Activated T-cell treated with anti-CD3 and anti-CD28 coated beads, Interleukin-2, amount 50 U/mL, for 72 hours (primary cell): ENCODE measurements around the gene KRT84. TPM values are rescaled to one million over a fixed set of nuclear protein-coding genes. Genes with fewer than 3 reads are reported as not detected.

Experiments
- ATAC-seq, 2 donors: fragments of 150-1000 bp; cut with Tn5 transposase; replicated peaks in 1 of 2; 2 replicates each; pipeline ENCODE4 v1.10.0; 2021; ENCODE audit warnings: moderate library complexity in 2 of 2, mild to moderate bottlenecking in 1 of 2
- DNase-seq, 2 donors: peaks; one replicate each; pipeline ENCODE4 v3.0.0; 2021 to 2022; ENCODE audit warnings: mixed read lengths in 1 of 2
- H3K27ac Mint-ChIP-seq: one replicate; pipeline ENCODE4 v1.8.0; 2022; ENCODE audit warnings: mild to moderate bottlenecking, moderate library complexity, mixed read lengths
- H3K27me3 Mint-ChIP-seq: one replicate; pipeline ENCODE4 v1.8.0; 2022; ENCODE audit warnings: low read depth, mixed read lengths
- H3K36me3 Mint-ChIP-seq, 2 donors: one replicate each; pipeline ENCODE4 v1.8.0; 2022; ENCODE audit warnings: mixed read lengths in 2 of 2, mild to moderate bottlenecking in 1 of 2; ENCODE audit not compliant: insufficient read depth in 2 of 2
- H3K4me1 Mint-ChIP-seq: one replicate; pipeline ENCODE4 v1.8.0; 2022; ENCODE audit warnings: low read depth, mixed read lengths
- H3K4me3 Mint-ChIP-seq, 2 donors: one replicate each; pipeline ENCODE4 v1.8.0; 2022; ENCODE audit warnings: mild to moderate bottlenecking in 2 of 2, mixed read lengths in 2 of 2, moderate library complexity in 2 of 2
- H3K9me3 Mint-ChIP-seq, 2 donors: one replicate each; pipeline ENCODE4 v1.8.0; 2022; ENCODE audit warnings: mixed read lengths in 2 of 2
- total RNA-seq, 2 donors: library from RNA; stranded (reverse); gene quantifications; one replicate each; pipeline ENCODE4 v1.2.3, GENCODE V29; 2022

The KRT84 gene
- total RNA-seq, 2 donors from 2014 or later, result not detected

DNA sequence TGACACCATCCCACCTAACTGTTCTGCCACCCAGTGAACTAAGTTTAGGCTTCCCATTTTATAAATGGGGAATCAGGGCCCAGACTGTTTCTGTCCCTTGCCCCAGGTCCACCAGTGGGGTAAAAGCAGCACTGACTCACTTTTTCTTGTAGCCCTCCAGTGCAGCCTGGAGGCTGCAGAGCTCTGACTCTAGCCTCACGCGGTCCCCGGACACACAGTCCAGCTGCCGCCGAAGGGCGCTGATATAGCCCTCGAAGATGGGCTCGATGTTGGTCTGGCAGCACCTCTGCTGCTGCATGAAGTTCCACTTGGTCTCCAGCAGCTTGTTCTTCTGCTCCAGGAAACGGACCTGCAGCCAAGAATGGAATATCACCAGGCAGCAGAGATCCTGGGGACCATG lies 18.1 kb upstream of the KRT84 start:
- Mint-ChIP-seq H3K36me3 (no peaks in the 10 kb centered on the region), H3K4me3 (no peak overlapping the region), H3K27ac (no peak overlapping the region)

GRCh38 chr12:52402873-52403540 lies 17.6 kb upstream of the KRT84 start:
- no peak overlapping the region for H3K27ac Mint-ChIP-seq
- no peaks in the 10 kb centered on the region for H3K36me3 Mint-ChIP-seq
- H3K27me3 Mint-ChIP-seq, result no peaks in the 10 kb centered on the region
- H3K9me3 Mint-ChIP-seq, result no peaks in the 10 kb centered on the region
- no peak overlapping the region for H3K4me3 Mint-ChIP-seq
- H3K4me1 Mint-ChIP-seq, result no peaks in the 10 kb centered on the region
- DNase-seq, result no peak
- no peak for ATAC-seq

More for the DNA sequence above, 18.1 kb upstream of the KRT84 start:
- no peaks in the 10 kb centered on the region for H3K9me3 Mint-ChIP-seq
- DNase-seq (no peak), ATAC-seq (no peak)
- H3K27me3 Mint-ChIP-seq, result peaks cover 3% of the 10 kb centered on the region
- H3K4me1 Mint-ChIP-seq, result no peaks in the 10 kb centered on the region

DNA sequence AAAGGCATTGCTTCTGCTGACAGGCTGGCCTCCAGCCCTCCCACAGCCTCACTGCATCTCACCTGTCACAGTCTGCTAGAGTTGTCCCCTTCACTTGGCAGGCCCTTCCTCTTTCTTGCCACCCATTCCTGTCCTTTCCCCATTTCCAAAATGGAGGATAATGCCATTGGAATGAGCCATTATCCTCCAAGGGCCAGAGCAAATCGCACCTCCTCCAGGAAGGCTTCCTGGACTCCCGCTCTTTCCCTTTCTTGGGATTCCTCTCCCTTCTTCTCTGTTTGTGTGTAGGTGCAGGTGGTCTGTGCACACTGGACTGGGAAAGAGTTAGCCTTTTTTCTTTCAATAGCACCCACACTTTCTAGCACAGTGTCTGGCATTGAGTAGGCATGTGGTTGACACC lies 16.9 kb upstream of the KRT84 start:
- H3K4me1 Mint-ChIP-seq, result no peaks in the 10 kb centered on the region
- ATAC-seq, result no peak
- no peak overlapping the region for H3K27ac Mint-ChIP-seq
- no peak overlapping the region for H3K4me3 Mint-ChIP-seq
- H3K9me3 Mint-ChIP-seq, result no peaks in the 10 kb centered on the region
- H3K36me3 Mint-ChIP-seq, result no peaks in the 10 kb centered on the region
- no peak for DNase-seq
- no peaks in the 10 kb centered on the region for H3K27me3 Mint-ChIP-seq

GRCh38 chr12:52401926-52402325 lies 16.5 kb upstream of the KRT84 start:
- DNase-seq (no peak), ATAC-seq (no peak)
- H3K36me3 Mint-ChIP-seq, result no peaks in the 10 kb centered on the region
- no peak overlapping the region for H3K27ac Mint-ChIP-seq
- no peaks in the 10 kb centered on the region for H3K9me3 Mint-ChIP-seq
- H3K27me3 Mint-ChIP-seq, result peaks cover under 1% of the 10 kb centered on the region
- H3K4me1 Mint-ChIP-seq, result no peaks in the 10 kb centered on the region
- H3K4me3 Mint-ChIP-seq, result no peak overlapping the region

GRCh38 chr12:52401526-52401925 lies 16.1 kb upstream of the KRT84 start:
- no peaks in the 10 kb centered on the region for H3K36me3 Mint-ChIP-seq
- ATAC-seq (no peak), DNase-seq (no peak)
- no peak overlapping the region for H3K4me3 Mint-ChIP-seq
- no peaks in the 10 kb centered on the region for H3K4me1 Mint-ChIP-seq
- H3K27ac Mint-ChIP-seq, result no peak overlapping the region
- H3K9me3 Mint-ChIP-seq, result no peaks in the 10 kb centered on the region
- peaks cover 4% of the 10 kb centered on the region for H3K27me3 Mint-ChIP-seq

DNA sequence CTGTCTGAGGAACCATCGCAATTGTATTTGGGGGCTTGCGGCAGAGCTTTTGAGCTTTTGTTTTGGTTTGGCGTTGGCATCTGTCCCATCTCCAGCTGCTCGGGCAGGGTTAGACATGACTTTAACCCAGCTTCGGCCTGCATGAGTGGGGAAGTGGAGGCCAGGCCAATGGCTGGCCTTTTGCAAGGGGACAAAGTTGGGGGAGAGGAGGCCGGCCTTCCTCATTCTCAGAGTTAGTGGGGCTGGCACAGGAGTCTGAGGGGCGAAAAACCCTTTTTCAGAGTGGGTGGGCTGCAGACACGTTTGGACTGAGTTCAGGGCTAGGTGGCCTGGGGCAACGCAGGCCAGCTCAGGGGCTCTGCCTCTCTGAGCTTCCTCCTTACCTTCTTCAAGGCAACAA lies 15.5 kb upstream of the KRT84 start:
- H3K4me1 Mint-ChIP-seq, result no peaks in the 10 kb centered on the region
- no peak overlapping the region for H3K27ac Mint-ChIP-seq

GRCh38 chr12:52399756-52400155 lies 14.3 kb upstream of the KRT84 start:
- Mint-ChIP-seq H3K27me3 (peaks cover 7% of the 10 kb centered on the region), H3K4me3 (no peak overlapping the region), H3K36me3 (no peaks in the 10 kb centered on the region), H3K4me1 (no peaks in the 10 kb centered on the region), H3K27ac (no peak overlapping the region), H3K9me3 (no peaks in the 10 kb centered on the region)
- no peak for ATAC-seq
- DNase-seq, result no peak

More for the DNA sequence above, 15.5 kb upstream of the KRT84 start:
- Mint-ChIP-seq H3K4me3 (no peak overlapping the region), H3K36me3 (no peaks in the 10 kb centered on the region), H3K9me3 (no peaks in the 10 kb centered on the region), H3K27me3 (peaks cover 7% of the 10 kb centered on the region)
- DNase-seq, result no peak
- no peak for ATAC-seq

DNA sequence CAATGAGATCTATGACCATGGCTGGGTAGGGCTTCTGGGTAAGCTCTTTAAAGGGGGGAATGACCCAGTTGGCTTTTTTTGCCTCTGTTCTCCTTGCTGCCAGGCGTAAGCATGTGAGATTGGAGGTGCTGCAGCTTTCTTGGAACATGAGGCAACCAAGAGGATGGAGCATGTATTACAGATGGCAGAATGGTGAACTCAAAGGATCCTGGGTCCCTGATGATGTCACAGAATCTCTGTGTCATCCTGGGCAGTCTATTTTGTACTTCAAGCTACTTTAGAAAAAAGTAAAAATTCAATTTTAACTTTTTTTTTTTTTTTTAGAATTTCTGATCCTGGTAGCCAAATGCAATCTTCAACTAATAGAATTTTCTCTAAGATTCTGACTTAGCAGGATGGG lies 12.7 kb upstream of the KRT84 start:
- Mint-ChIP-seq H3K27me3 (peaks cover 7% of the 10 kb centered on the region), H3K36me3 (no peaks in the 10 kb centered on the region), H3K4me1 (no peaks in the 10 kb centered on the region), H3K27ac (no peak overlapping the region), H3K4me3 (no peak overlapping the region), H3K9me3 (no peaks in the 10 kb centered on the region)
- no peak for DNase-seq
- ATAC-seq, result no peak

- H3K4me1 Mint-ChIP-seq, result no peaks in the 10 kb centered on the region
- ATAC-seq, result no peak
- no peak overlapping the region for H3K27ac Mint-ChIP-seq
- H3K4me3 Mint-ChIP-seq, result no peak overlapping the region
- peaks cover 7% of the 10 kb centered on the region for H3K27me3 Mint-ChIP-seq
- H3K36me3 Mint-ChIP-seq, result no peaks in the 10 kb centered on the region
- H3K9me3 Mint-ChIP-seq, result no peaks in the 10 kb centered on the region
- no peak for DNase-seq
Measured at GRCh38 chr12:52396656-52397055, 11.2 kb upstream of the KRT84 start.

DNA sequence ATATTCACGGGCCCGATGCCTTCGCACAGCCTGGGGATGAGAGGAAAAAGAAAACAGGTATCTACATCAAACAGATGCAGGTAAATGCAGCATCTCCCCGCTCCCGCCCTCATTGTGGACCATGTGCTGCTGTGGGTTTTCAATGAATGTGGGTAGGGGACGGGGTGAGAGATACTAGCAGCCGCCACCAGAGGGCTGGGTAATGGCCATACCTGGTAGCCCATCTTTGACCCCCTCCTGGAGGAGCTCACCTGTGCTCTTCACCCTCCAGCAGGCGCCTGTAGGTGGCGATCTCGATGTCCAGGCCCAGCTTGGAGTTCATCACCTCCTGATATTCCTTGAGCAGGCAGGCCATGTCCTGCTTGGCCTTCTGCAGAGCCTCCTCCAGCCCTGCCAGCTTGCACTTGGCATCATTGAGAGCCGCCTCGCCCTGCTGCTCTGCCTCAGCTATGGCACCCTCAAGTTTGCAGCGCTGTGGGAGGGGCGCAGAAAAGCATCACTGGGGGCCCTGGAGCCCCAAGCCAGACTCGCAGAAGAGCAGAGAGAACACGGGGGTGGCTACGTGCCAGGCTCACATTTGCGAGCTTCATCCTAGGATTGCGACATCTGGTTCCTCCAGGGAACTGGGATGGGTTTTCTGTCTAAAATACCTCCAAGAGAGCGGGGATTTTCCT lies 10.4 kb upstream of the KRT84 start:
- H3K4me1 Mint-ChIP-seq, result no peaks in the 10 kb centered on the region
- H3K27ac Mint-ChIP-seq, result no peak overlapping the region
- peak in 1 of 2 donors; percentile 5 for DNase-seq
- no peak overlapping the region for H3K4me3 Mint-ChIP-seq
- no peaks in the 10 kb centered on the region for H3K36me3 Mint-ChIP-seq
- H3K9me3 Mint-ChIP-seq, result no peaks in the 10 kb centered on the region
- peak in 1 of 2 donors; percentile 19 for ATAC-seq
- H3K27me3 Mint-ChIP-seq, result peaks cover 7% of the 10 kb centered on the region

DNA sequence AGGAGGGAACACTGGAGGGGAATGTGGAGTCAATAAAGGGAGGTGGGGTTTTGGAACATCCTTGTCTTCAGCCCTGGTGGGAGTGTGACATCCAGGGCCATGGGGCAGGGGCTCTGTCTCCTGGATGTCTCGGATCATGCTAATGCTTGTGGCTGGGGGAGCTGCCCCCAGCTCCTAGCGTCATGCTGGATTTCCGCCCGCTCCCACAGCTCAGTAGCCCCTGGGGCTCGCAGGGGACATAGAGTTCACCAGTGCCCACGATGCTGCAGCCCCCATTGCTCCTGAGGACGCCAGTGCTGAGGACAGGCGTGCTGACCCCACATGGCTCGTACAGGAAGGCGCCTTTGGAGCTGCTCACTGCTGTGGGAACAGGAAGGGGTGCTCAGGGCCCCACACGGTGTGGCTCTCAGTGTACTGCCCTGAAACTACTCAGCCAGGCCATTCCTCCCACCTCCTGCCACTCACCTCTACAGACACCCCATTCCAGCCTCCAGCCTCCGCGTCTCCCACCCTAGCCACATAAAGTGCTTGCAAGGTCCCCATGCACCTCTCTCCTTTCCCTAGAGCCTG lies 9.5 kb upstream of the KRT84 start:
- ATAC-seq (no peak), DNase-seq (no peak)
- H3K4me1 Mint-ChIP-seq, result no peaks in the 10 kb centered on the region
- no peaks in the 10 kb centered on the region for H3K36me3 Mint-ChIP-seq
- no peak overlapping the region for H3K4me3 Mint-ChIP-seq
- H3K9me3 Mint-ChIP-seq, result no peaks in the 10 kb centered on the region
- no peak overlapping the region for H3K27ac Mint-ChIP-seq
- H3K27me3 Mint-ChIP-seq, result peaks cover 7% of the 10 kb centered on the region

DNA sequence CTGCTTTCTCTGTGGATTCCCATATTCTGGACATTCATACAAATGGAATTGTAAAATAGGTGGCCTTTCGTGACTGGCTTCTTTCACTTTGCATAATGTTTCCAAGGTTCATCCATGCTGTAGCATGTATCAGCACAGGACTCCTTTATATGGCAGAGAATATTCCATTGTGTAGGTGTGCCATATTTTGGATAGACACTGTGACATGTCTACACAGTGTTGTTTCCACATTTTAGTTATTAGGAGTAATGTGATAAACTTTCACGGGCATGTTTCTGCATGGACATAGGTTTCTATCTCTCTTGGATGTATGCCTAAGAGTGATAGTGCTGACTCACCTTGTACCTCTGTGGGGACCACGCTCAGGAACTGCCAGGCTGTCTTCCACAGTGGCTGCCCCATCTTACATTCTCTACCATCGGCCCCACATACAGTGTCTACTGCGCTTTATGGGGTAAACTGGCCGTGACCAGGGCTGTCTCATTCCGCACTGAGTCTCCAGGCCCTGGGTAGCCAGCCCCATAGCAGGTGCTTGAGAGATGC lies 7.1 kb upstream of the KRT84 start:
- peaks cover 14% of the 10 kb centered on the region for H3K27me3 Mint-ChIP-seq
- no peak overlapping the region for H3K4me3 Mint-ChIP-seq
- H3K36me3 Mint-ChIP-seq, result no peaks in the 10 kb centered on the region
- H3K27ac Mint-ChIP-seq, result no peak overlapping the region
- no peaks in the 10 kb centered on the region for H3K4me1 Mint-ChIP-seq
- ATAC-seq, result no peak
- H3K9me3 Mint-ChIP-seq, result no peaks in the 10 kb centered on the region
- no peak for DNase-seq

- Mint-ChIP-seq H3K27ac (no peak overlapping the region), H3K27me3 (peaks cover 11% of the 10 kb centered on the region), H3K9me3 (no peaks in the 10 kb centered on the region), H3K4me1 (no peaks in the 10 kb centered on the region), H3K36me3 (no peaks in the 10 kb centered on the region), H3K4me3 (no peak overlapping the region)
- DNase-seq (no peak), ATAC-seq (no peak)
Measured at GRCh38 chr12:52391618-52392002, 6.2 kb upstream of the KRT84 start.
